Ishikawa (cell line): Measurements from ENCODE around the gene TRAF3IP1.

ENCODE experiments used
- CEBPB ChIP-seq: IDR thresholded peaks from 2 replicates; pipeline ENCODE4 v1.6.1; 2012
- FOXM1 ChIP-seq: IDR thresholded peaks from 2 replicates; pipeline ENCODE4 v1.6.1; 2012; ENCODE audit warnings: low read depth, borderline replicate concordance
- TAF1 ChIP-seq: IDR thresholded peaks from 2 replicates; pipeline ENCODE4 v1.6.1; 2012; ENCODE audit warnings: low read depth, mild to moderate bottlenecking
- YY1 ChIP-seq: IDR thresholded peaks from 2 replicates; pipeline ENCODE4 v1.6.1; 2012; ENCODE audit warnings: low read depth
- TF ChIP-seq, protein P1 (sequence below): IDR thresholded peaks from 2 replicates; pipeline ENCODE4 v1.6.1; 2012; ENCODE audit warnings: low read depth, mild to moderate bottlenecking

DNA sequence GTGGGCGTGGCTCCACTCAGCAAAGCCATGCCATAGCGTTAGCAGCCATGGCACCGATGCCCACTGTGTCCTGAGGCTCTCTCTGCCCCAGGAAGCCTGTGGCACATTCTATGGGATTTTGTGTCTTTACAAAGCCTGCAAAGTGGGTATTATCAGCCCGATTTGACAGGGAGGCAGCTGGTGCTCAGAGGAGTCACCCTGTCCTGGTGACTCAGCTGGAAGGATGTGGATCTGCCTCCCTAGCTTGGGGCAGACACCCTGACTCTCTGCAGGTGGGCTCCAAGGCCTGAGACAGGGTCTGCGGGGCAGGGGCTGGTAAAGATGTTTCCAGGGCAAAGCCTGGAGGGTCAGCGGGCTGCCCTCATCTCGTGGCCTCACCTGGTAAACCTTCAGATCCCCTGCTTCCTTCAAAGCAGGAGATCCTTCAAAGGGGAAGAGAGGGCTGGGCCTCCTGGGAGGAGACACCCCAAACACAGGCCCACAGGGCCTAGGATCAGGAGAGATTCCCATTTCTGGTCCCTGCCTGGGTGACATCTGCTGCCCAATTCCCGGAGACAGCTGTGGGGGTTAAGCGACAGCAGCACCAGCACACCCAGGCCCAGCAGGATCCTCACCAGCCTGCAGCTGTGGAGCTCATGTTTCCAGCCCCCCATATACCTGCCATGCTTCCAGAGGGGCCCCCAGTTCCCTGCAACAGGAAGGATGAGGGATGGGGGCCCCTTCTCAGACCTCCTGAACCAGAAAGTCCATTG is 103.4 kb downstream of the TRAF3IP1 start:
- TF ChIP-seq, protein P1, sequence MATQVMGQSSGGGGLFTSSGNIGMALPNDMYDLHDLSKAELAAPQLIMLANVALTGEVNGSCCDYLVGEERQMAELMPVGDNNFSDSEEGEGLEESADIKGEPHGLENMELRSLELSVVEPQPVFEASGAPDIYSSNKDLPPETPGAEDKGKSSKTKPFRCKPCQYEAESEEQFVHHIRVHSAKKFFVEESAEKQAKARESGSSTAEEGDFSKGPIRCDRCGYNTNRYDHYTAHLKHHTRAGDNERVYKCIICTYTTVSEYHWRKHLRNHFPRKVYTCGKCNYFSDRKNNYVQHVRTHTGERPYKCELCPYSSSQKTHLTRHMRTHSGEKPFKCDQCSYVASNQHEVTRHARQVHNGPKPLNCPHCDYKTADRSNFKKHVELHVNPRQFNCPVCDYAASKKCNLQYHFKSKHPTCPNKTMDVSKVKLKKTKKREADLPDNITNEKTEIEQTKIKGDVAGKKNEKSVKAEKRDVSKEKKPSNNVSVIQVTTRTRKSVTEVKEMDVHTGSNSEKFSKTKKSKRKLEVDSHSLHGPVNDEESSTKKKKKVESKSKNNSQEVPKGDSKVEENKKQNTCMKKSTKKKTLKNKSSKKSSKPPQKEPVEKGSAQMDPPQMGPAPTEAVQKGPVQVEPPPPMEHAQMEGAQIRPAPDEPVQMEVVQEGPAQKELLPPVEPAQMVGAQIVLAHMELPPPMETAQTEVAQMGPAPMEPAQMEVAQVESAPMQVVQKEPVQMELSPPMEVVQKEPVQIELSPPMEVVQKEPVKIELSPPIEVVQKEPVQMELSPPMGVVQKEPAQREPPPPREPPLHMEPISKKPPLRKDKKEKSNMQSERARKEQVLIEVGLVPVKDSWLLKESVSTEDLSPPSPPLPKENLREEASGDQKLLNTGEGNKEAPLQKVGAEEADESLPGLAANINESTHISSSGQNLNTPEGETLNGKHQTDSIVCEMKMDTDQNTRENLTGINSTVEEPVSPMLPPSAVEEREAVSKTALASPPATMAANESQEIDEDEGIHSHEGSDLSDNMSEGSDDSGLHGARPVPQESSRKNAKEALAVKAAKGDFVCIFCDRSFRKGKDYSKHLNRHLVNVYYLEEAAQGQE, result no peak
- TF ChIP-seq TAF1, result no peak
- TF ChIP-seq FOXM1, result no peak
- no peak for TF ChIP-seq YY1
- no peak for TF ChIP-seq CEBPB
